Endothelial cell of umbilical vein (primary cell): ENCODE results near the gene MOAP1. TPM values are rescaled to one million over a fixed set of nuclear protein-coding genes. Genes with fewer than 3 reads are reported as not detected.

Experiments
- BruUV-seq: library from RNA; stranded (reverse); fragments of 400-500 nt; replicated peaks from 2 replicates; lab custom pipeline; 2021; lab: Mats Ljungman, UMichigan
- CTCF ChIA-PET: fragments of 300-600, 350-600 bp; sonication (Branson Sonifier 250); formaldehyde crosslinking; loops from one replicate; lab custom pipeline; 2021; ENCODE audit warnings: antibody characterized with exemption, inconsistent platforms; lab: Charles Lee
- POLR2A ChIA-PET: fragments of 300-600, 350-600 bp; sonication (Branson Sonifier 250); formaldehyde crosslinking; loops from one replicate; lab custom pipeline; 2021; ENCODE audit warnings: antibody characterized with exemption, inconsistent platforms; lab: Charles Lee
- DNase-seq: peaks from one replicate; pipeline ENCODE4 v3.0.0-alpha.2; 2011; ENCODE audit warnings: low read depth, low spot score
- FAIRE-seq: peaks from 2 replicates; lab custom pipeline; 2011; peaks lifted over from hg19 to GRCh38; lab: Jason Lieb, UNC
- H2AFZ ChIP-seq: 2 replicates; pipeline ENCODE4 v1.6.0; 2012; ENCODE audit warnings: low read depth, low read length, control low read depth, inconsistent platforms
- H3K27ac ChIP-seq: 2 replicates; pipeline ENCODE4 v1.5.1; 2011; ENCODE audit warnings: low read depth, mild to moderate bottlenecking, control low read depth, low read length, moderate library complexity; ENCODE audit not compliant: insufficient read depth
- H3K27me3 ChIP-seq, 2 experiments: 2 replicates each; pipeline versions ENCODE4 v1.6.0 to v1.6.1; 2011; ENCODE audit warnings: low read length in 2 of 2, mixed read lengths in 1 of 2; ENCODE audit not compliant: control insufficient read depth in 2 of 2, insufficient read depth in 2 of 2
- H3K36me3 ChIP-seq, 2 experiments: 2 replicates in 1 of 2; 3 replicates in 1 of 2; pipeline ENCODE4 v1.5.1; 2011; ENCODE audit warnings: low read length in 2 of 2, mild to moderate bottlenecking in 1 of 2, moderate library complexity in 1 of 2; ENCODE audit not compliant: control insufficient read depth in 2 of 2, insufficient read depth in 2 of 2; ENCODE audit errors: extremely low read depth in 1 of 2
- H3K4me1 ChIP-seq: 3 replicates; pipeline ENCODE4 v1.5.1; 2011; ENCODE audit warnings: mild to moderate bottlenecking, low read length; ENCODE audit not compliant: control insufficient read depth, insufficient read depth; ENCODE audit errors: extremely low read depth
- H3K4me2 ChIP-seq: 2 replicates; pipeline ENCODE4 v1.6.1; 2011; ENCODE audit warnings: low read length, control low read depth, mixed read lengths; ENCODE audit not compliant: insufficient read depth
- H3K4me3 ChIP-seq, 3 experiments: fragments of 200-600 bp in 1 of 3; sonication (generic), shearing (Covaris generic) in 1 of 3; replicated peaks in 1 of 3; 2 replicates each; pipeline ENCODE4 v1.5.1; 2011 to 2016; ENCODE audit warnings: control low read depth in 3 of 3, low read length in 3 of 3, mild to moderate bottlenecking in 2 of 3, inconsistent platforms in 1 of 3, low read depth in 1 of 3, moderate library complexity in 1 of 3; ENCODE audit not compliant: insufficient read depth in 1 of 3
- H3K79me2 ChIP-seq: 2 replicates; pipeline ENCODE4 v1.6.0; 2012; ENCODE audit warnings: low read length, inconsistent platforms; ENCODE audit not compliant: control insufficient read depth, insufficient read depth
- H3K9ac ChIP-seq: replicated peaks from 2 replicates; pipeline ENCODE3; 2011; ENCODE audit warnings: low read length, control low read depth; ENCODE audit not compliant: insufficient read depth; ENCODE audit errors: extremely low read depth
- H3K9me1 ChIP-seq: replicated peaks from 3 replicates; pipeline ENCODE4 v1.6.0; 2011; ENCODE audit warnings: mild to moderate bottlenecking, low read length; ENCODE audit not compliant: control insufficient read depth, insufficient read depth; ENCODE audit errors: extremely low read depth
- H3K9me3 ChIP-seq: replicated peaks from 2 replicates; pipeline ENCODE4 v1.5.1; 2012; ENCODE audit warnings: low read length, inconsistent platforms; ENCODE audit not compliant: control insufficient read depth, insufficient read depth
- H4K20me1 ChIP-seq: replicated peaks from 2 replicates; pipeline ENCODE3; 2011; ENCODE audit warnings: mild to moderate bottlenecking, low read length; ENCODE audit not compliant: control insufficient read depth, insufficient read depth; ENCODE audit errors: extremely low read depth
- EZH2 ChIP-seq: IDR thresholded peaks from 2 replicates; pipeline ENCODE4 v1.6.1; 2012; ENCODE audit warnings: borderline replicate concordance, low read depth, mild to moderate bottlenecking, moderate library complexity, low read length, inconsistent platforms; ENCODE audit not compliant: severe bottlenecking
- FOS ChIP-seq: IDR thresholded peaks from 2 replicates; pipeline ENCODE4 v1.6.1; 2011; ENCODE audit warnings: mild to moderate bottlenecking, low read length, moderate library complexity, borderline replicate concordance; ENCODE audit not compliant: insufficient read depth
- GATA2 ChIP-seq: IDR thresholded peaks from 2 replicates; pipeline ENCODE4 v1.7.0; 2011; ENCODE audit warnings: low read depth, mild to moderate bottlenecking, moderate library complexity, mixed read lengths, low read length; ENCODE audit not compliant: insufficient read length, insufficient read depth
- JUN ChIP-seq: IDR thresholded peaks from 2 replicates; pipeline ENCODE4 v1.6.1; 2011; ENCODE audit warnings: borderline replicate concordance, low read depth; ENCODE audit not compliant: insufficient read length, insufficient read depth
- MYC ChIP-seq: IDR thresholded peaks from one replicate; pipeline ENCODE4 v1.6.1; 2011; ENCODE audit warnings: mild to moderate bottlenecking, low read depth, low read length
- POLR2A ChIP-seq: IDR thresholded peaks from 2 replicates; pipeline ENCODE4 v1.6.1; 2012; ENCODE audit warnings: low read depth, mild to moderate bottlenecking, control low read depth, low read length
- POLR2AphosphoS5 ChIP-seq: IDR thresholded peaks from 2 replicates; pipeline ENCODE4 v1.6.1; 2012; ENCODE audit warnings: low read depth, mild to moderate bottlenecking, control low read depth, low read length, moderate library complexity; ENCODE audit not compliant: insufficient read depth
- dilution Hi-C: fragments of 300-500 bp; cut with MboI; formaldehyde crosslinking; loops from one replicate; pipeline ENCODE4 v1.15.0; 2019; ENCODE audit warnings: low sequenced_read_pairs; ENCODE audit not compliant: extremely low pct_ligation_motif_present
- intact Hi-C: fragments of 100-400 bp; cut with micrococcal nuclease; formaldehyde crosslinking; loops from one replicate; pipeline ENCODE4 v1.10.0; 2022
- polyA plus RNA-seq, 4 experiments: library from polyadenylated mRNA; depleted of rRNA in 3 of 4; stranded (reverse) in 3 of 4; unstranded in 1 of 4; fragments of >200 nt; gene quantifications; 2 replicates each; pipeline versions ENCODE4 v1.2.1 to v1.2.3, GENCODE V29; 2011 to 2012; ENCODE audit warnings: missing spikeins in 1 of 4
- total RNA-seq: library from RNA; stranded (reverse); gene quantifications from 2 replicates; pipeline ENCODE4 v1.2.3, GENCODE V29; 2021
- TF ChIP-seq, protein P1 (sequence below), 2 donors: IDR thresholded peaks; 1 replicate in 1 of 2; 2 replicates in 1 of 2; pipeline ENCODE4 v1.5.1; 2011; ENCODE audit warnings: low read length in 2 of 2, mild to moderate bottlenecking in 2 of 2, moderate library complexity in 2 of 2, control low read depth in 1 of 2, inconsistent platforms in 1 of 2, low read depth in 1 of 2; ENCODE audit not compliant: insufficient read depth in 1 of 2; ENCODE audit errors: extremely low read depth in 1 of 2
- TF ChIP-seq, protein P2 (sequence below): IDR thresholded peaks from 2 replicates; pipeline ENCODE4 v1.6.1; 2011; ENCODE audit not compliant: insufficient read depth, insufficient read length

The MOAP1 gene
- total and polyA plus RNA-seq, 2 donors (not counting 3 experiments of a cell fraction or from before 2014, with no cell fraction given): 15.0 to 21.0 TPM

DNA sequence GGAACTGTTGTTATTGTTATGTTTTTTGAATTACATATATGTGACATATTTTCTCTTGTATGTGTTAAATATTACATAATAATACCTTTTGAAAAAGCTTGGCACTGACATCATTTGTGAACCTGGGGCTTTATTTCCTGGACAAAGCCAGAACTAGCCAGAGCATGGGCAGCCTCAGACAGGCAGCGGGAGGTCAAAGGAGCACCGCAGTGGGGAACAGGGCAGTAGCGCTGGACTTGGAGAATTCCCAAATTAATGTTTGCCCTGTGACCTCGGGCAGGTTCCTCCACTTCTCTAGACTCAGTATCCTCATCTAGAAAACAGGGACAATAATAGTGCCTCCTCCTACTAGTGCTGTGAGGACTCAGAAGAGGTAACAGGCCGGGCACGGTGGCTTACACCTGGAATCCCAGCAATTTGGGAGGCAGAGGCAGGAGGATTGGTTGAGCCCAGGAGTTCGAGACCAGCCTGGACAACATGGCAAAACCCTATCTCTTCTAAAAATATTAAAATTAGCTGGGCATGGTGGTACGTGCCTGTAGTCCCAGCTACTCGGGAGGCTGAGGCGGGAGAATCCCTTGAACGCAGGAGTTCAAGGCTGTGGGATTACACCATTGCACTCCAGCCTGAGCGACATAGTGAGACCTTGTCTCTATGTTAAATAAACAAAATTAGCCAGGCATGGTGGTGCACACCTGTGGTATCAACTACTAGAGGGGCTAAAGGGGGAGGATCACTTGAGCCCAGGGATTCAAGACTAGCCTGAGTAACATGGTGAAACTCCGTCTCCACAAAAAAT is 41.6 kb downstream of the MOAP1 start:
- Histone ChIP-seq H3K9me1 (no peaks in the 10 kb centered on the region), H3K27ac (no peak overlapping the region), H3K4me1 (no peaks in the 10 kb centered on the region), H3K4me2 (no peak overlapping the region), H3K9me3 (no peaks in the 10 kb centered on the region), H3K36me3 (no peaks in the 10 kb centered on the region), H3K79me2 (no peaks in the 10 kb centered on the region), H3K9ac (no peak overlapping the region), H3K4me3 (no peak overlapping the region), H3K27me3 (no peaks in the 10 kb centered on the region), H4K20me1 (no peaks in the 10 kb centered on the region), H2AFZ (no peak overlapping the region)
- intact Hi-C loops: no loop called here
- FAIRE-seq (no peak), DNase-seq (no peak)
- no TSS peak for BruUV-seq
- TF ChIP-seq JUN: no peak
- TF ChIP-seq, protein P1, sequence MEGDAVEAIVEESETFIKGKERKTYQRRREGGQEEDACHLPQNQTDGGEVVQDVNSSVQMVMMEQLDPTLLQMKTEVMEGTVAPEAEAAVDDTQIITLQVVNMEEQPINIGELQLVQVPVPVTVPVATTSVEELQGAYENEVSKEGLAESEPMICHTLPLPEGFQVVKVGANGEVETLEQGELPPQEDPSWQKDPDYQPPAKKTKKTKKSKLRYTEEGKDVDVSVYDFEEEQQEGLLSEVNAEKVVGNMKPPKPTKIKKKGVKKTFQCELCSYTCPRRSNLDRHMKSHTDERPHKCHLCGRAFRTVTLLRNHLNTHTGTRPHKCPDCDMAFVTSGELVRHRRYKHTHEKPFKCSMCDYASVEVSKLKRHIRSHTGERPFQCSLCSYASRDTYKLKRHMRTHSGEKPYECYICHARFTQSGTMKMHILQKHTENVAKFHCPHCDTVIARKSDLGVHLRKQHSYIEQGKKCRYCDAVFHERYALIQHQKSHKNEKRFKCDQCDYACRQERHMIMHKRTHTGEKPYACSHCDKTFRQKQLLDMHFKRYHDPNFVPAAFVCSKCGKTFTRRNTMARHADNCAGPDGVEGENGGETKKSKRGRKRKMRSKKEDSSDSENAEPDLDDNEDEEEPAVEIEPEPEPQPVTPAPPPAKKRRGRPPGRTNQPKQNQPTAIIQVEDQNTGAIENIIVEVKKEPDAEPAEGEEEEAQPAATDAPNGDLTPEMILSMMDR (IDR thresholded peaks at IDR 0.05; ENCODE audit: extremely low read depth in 1 of 2, insufficient read depth in 1 of 2, low read depth in 1 of 2, low read length in 2 of 2): no peak
- TF ChIP-seq, protein P2, sequence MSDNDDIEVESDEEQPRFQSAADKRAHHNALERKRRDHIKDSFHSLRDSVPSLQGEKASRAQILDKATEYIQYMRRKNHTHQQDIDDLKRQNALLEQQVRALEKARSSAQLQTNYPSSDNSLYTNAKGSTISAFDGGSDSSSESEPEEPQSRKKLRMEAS: no peak
- TF ChIP-seq FOS: no peak
- TF ChIP-seq EZH2: no peak
- no peak for TF ChIP-seq MYC
- no peak for TF ChIP-seq GATA2
- TF ChIP-seq POLR2A: no peak
- TF ChIP-seq POLR2AphosphoS5: no peak
- dilution Hi-C loops: loop anchor here (25.0 kb wide), 1 partner anchor 181 kb away; no protein-coding TSS in a partner anchor
- CTCF ChIA-PET: interaction anchor here (0.8 kb wide), 1 partner anchor 30 kb away, joined by 3 read pairs; no protein-coding TSS in a partner anchor
- POLR2A ChIA-PET: no interaction called here
